GM12878 (cell line): ENCODE measurements around the gene POLE3. TPM values are rescaled to one million over a fixed set of nuclear protein-coding genes. Genes with fewer than 3 reads are reported as not detected.

Experiments used
- ASH2L ChIP-seq: fragments of 300-600, 200-600 bp; sonication (generic); IDR thresholded peaks from 2 replicates; pipeline ENCODE4 v1.6.1; 2017; ENCODE audit warnings: low read depth, mild to moderate bottlenecking, borderline replicate concordance
- BRCA1 ChIP-seq: IDR thresholded peaks from 2 replicates; pipeline ENCODE4 v1.6.1; 2011; ENCODE audit warnings: low read depth, low read length, improper control_type of control experiment
- IRF3 ChIP-seq: fragments of 450-650 bp; IDR thresholded peaks from 2 replicates; pipeline ENCODE4 v1.6.1; 2014; ENCODE audit warnings: mild to moderate bottlenecking
- KAT2A ChIP-seq: conservative IDR thresholded peaks from 2 replicates; pipeline ENCODE4 v1.6.1; 2011; ENCODE audit warnings: low read depth, low read length; ENCODE audit not compliant: control insufficient read depth
- MTA3 ChIP-seq: IDR thresholded peaks from 2 replicates; pipeline ENCODE4 v1.6.1; 2012; ENCODE audit warnings: low read length, inconsistent platforms, borderline replicate concordance
- NFYA ChIP-seq: IDR thresholded peaks from 2 replicates; pipeline ENCODE4 v1.6.1; 2011; ENCODE audit warnings: low read depth, mild to moderate bottlenecking, low read length, improper control_type of control experiment, borderline replicate concordance
- NKRF ChIP-seq: fragments of 450-650 bp; conservative IDR thresholded peaks from 2 replicates; pipeline ENCODE4 v1.6.1; 2017; ENCODE audit warnings: mild to moderate bottlenecking, moderate library complexity
- PAX5 ChIP-seq: IDR thresholded peaks from 2 replicates; pipeline ENCODE4 v1.6.1; 2011; ENCODE audit warnings: low read depth, low read length, borderline replicate concordance
- PML ChIP-seq: IDR thresholded peaks from 2 replicates; pipeline ENCODE4 v1.6.1; 2012; ENCODE audit warnings: low read length, inconsistent platforms
- RFX5 ChIP-seq: IDR thresholded peaks from 2 replicates; pipeline ENCODE4 v1.6.1; 2011; ENCODE audit warnings: low read depth, low read length, improper control_type of control experiment
- RUNX3 ChIP-seq: IDR thresholded peaks from 2 replicates; pipeline ENCODE4 v1.6.1; 2012; ENCODE audit warnings: low read length, inconsistent platforms
- TAF1 ChIP-seq: IDR thresholded peaks from 2 replicates; pipeline ENCODE4 v1.6.1; 2011; ENCODE audit warnings: mild to moderate bottlenecking, low read depth, low read length, borderline replicate concordance
- TBL1XR1 ChIP-seq: IDR thresholded peaks from 2 replicates; pipeline ENCODE4 v1.6.1; 2012; ENCODE audit warnings: low read depth, low read length, improper control_type of control experiment
- TCF7 ChIP-seq: IDR thresholded peaks from 2 replicates; pipeline ENCODE4 v1.6.1; 2014; ENCODE audit warnings: antibody characterized with exemption, borderline replicate concordance
- ZBTB4 ChIP-seq: fragments of 450-650 bp; formaldehyde crosslinking; IDR thresholded peaks from 2 replicates; pipeline ENCODE4 v1.4.0; 2022; ENCODE audit warnings: mild to moderate bottlenecking, moderate library complexity
- ZNF207 ChIP-seq: fragments of 450-650 bp; IDR thresholded peaks from 2 replicates; pipeline ENCODE4 v1.6.1; 2014; ENCODE audit warnings: antibody characterized with exemption, mild to moderate bottlenecking, borderline replicate concordance
- ZNF274 ChIP-seq: IDR thresholded peaks from one replicate; pipeline ENCODE4 v1.8.0; 2011; ENCODE audit not compliant: insufficient read length, insufficient read depth
- ZNF592 ChIP-seq: fragments of 450-650 bp; IDR thresholded peaks from 2 replicates; pipeline ENCODE4 v1.6.1; 2017; ENCODE audit warnings: mild to moderate bottlenecking, moderate library complexity
- polyA plus RNA-seq, 11 experiments: library from polyadenylated mRNA; depleted of rRNA in 4 of 11; unstranded in 6 of 11; stranded (reverse) in 5 of 11; fragments of >200 nt; fragmentation: Nextera tagmentation in 4 of 11; fragmentation: Illumina TruSeq in 1 of 11; extraction: Ambion mirVana in 4 of 11; extraction: Trizol in 1 of 11; gene quantifications; 1 replicate in 1 of 11; 2 replicates in 10 of 11; pipeline versions ENCODE4 v1.2.1 to v1.2.3, GENCODE V29; 2011 to 2016; ENCODE audit warnings: inconsistent platforms in 2 of 11, missing spikeins in 2 of 11, low read depth in 1 of 11
- total RNA-seq, 4 experiments: library from RNA; depleted of rRNA in 3 of 4; stranded (reverse); fragments of >200 nt in 3 of 4; fragmentation: Illumina TruSeq in 1 of 4; extraction: Trizol in 1 of 4; gene quantifications; 2 replicates each; pipeline versions ENCODE4 v1.2.1 to v1.2.3, GENCODE V29; 2013 to 2021

Gene POLE3
- total and polyA plus RNA-seq, 10 of the 15 experiments (the other 5 are each of a cell fraction or from before 2014, with no cell fraction given): 40.8 to 116 (median 80.2) TPM

GRCh38 chr9:113380869-113381378 is 29.6 kb downstream of the POLE3 start (continued):
- no peak for TF ChIP-seq NKRF
- TF ChIP-seq ZBTB4 (CRISPR knock-in tag): no peak
- TF ChIP-seq PML: no peak
- TF ChIP-seq KAT2A: no peak
- TF ChIP-seq ASH2L: no peak
- no peak for TF ChIP-seq ZNF207
- TF ChIP-seq RFX5: no peak
- TF ChIP-seq IRF3: no peak
- no peak for TF ChIP-seq TCF7
- TF ChIP-seq ZNF274: no peak
- no peak for TF ChIP-seq TBL1XR1
- no peak; the same call in 1 of the 2 replicates for TF ChIP-seq MTA3
- TF ChIP-seq BRCA1: no peak
- no peak for TF ChIP-seq NFYA
- TF ChIP-seq RUNX3: peak; percentile 65
- no peak for TF ChIP-seq ZNF592
- TF ChIP-seq PAX5: peak; percentile 71; the same call in 1 of the 2 replicates
- TF ChIP-seq TAF1: no peak
